HG02885 (cell line): ENCODE measurements around the gene MPO.

Source experiments
- ATAC-seq: cut with Tn5 transposase; IDR thresholded peaks from one replicate; pipeline ENCODE4 v1.9.1; 2021; ENCODE audit warnings: mild to moderate bottlenecking; ENCODE audit not compliant: unreplicated experiment, poor library complexity

MPO gene

DNA sequence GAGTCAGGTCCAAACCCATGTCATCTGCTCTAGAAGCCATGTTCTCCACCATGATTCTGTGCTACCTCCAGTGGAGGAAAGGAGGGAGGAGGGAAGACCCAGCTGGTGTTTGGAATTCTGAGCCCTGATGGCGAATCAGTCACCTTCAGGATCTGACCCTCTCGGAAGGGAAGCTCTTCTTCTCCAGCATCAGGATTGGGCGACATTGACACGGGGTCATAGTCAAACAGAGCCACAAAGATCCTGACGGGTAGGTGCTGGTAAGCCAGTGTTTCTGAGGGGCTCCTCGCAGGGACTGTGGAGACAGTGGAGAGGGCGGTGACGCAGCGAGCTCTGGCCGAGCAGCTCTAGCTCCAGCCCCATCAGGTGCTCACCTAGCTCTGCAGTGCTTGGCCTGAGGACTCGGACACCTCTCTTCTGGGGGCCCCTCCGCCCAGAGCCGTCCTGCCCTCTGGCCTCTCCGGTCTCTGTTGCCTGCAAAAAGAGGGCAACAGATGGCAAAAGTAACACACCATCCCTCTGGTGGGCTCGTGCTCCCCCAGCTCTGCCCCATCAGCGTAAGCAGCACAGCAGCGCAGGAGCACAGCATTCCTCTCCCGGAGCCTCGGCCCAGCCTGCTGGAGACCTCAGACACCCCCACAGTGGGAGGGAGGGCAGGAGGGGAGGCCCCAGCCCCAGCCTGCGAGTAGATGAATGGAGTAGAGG is 26.9 kb upstream of the MPO start:
- no peak for ATAC-seq

DNA sequence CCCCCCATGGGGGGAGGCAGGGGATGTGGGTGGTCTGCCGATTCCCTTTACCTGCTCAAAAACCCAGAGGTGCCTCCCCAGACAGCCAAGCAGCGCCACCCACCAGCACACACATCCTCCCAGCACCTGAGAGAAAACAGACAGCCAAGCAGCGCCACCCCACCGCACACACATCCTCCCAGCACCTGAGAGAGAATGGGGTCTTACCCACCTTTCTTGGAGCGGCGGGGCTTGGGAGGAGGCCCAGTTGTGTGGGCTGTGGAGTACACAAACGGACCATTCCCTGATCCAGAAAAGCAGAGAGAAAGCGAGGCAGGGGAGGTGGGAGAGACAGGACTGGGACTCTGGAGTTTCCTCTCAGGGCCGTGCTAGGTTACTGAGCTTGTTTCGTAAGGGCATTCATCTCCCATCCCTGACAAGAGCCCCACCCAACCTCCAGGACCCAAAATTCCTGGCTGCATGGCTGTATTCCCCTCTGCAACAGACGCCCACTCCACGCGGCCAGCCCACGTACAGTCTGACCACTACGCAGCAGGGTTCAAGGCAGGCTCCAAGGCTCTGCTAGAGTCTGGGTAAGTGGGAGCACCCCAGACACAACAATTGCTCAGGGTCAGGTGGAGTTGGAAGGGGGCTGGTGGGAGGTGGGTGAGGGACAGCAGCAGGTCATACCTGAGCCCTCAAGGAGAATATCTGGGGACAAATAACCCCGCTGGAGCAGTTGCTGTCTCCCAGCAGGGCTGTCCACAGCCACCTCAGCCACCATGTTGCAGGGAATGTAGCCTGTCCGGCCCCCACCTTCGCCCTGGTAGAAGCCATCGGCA is 25.6 kb upstream of the MPO start:
- no peak for ATAC-seq

DNA sequence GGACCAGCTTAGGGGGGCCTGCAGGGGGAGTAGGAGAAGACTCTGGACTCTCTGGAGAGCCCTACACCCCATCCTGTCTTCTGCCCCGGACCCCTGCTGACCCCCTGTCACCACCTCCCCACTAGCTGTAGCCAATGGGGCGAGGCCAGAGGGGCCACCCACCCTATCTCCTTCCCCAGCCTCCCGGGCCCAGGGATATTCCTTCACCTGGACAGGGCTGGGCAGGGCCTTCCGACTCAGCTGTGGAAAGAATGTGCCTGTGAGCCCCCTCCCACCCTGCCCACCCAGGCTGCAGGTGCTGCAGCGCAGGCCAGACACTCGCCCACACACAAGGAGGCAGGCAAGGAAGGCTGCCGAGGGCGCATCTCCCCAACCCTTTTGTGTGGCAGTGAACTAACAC is 24.9 kb upstream of the MPO start:
- no peak for ATAC-seq

DNA sequence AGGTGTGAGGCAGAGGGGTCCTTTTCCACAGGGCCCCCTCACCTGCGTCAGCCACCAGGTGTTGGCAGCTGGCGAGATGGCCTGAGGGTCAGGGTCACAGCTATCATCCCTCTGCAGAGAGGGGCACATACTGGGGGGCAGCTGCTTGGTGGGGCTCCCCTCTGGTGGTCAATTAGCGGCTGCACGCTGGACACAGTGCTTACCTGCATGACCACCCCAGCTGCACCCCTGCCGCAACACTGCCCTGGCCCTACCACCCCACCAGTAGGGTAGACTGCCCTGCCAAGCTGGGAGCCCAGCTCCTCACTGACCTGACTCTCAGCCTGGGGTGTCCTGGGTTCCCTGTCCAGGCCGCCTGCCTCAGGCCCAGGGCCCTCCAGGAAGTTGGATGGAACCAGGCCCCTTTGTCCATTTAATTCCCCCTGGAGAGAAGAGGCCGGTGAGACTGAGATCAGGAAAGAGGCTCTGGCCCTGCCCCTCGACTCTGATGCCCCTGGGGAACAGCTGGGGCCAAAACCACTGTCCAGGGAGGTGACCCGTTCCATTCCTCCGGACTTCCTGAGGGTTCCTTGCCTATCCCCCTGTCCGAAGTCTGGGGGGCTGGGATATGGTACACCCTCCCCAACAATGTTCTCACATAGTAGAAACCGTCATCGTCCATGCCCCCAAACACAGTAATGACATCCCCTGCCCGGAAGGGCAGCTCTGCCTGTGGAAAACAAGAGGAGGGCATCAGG is 24.2 kb upstream of the MPO start:
- no peak for ATAC-seq

DNA sequence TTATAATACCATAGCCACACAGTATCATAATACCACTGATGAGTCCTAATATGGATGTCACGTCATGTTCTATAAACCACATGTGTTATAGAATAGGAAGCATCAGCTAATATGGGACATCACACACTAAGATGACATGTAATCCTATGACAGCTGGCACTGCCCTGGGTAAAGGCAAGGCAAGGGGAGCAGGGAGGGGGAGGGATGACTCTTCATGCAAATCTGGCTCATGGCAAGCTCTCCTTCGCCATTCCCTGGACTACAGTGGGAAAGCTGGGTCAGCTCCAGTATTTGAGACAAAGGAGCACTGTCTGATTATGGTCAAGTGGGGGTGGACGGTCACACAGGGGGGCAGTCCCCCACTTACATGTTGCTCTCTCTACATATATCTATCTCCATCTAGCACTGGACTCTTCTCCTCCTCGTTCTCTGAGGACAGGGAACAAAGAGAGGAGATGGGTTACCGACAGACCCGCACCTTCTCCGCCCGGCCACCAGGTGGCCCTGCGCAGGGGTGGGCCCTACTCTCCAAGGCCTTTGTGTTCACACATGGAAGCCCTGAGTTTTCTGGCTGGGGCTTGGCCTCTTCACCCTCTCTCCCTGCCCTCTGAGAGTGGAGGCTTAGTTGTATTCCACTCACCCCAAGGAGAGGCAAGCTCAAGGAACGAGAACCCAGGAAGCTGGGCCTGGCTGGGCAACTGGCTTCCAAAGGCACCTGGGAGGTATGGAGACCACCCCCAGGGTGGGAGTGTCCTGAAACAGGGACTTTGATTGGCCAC is 23.4 kb upstream of the MPO start:
- ATAC-seq: peak; percentile 60

DNA sequence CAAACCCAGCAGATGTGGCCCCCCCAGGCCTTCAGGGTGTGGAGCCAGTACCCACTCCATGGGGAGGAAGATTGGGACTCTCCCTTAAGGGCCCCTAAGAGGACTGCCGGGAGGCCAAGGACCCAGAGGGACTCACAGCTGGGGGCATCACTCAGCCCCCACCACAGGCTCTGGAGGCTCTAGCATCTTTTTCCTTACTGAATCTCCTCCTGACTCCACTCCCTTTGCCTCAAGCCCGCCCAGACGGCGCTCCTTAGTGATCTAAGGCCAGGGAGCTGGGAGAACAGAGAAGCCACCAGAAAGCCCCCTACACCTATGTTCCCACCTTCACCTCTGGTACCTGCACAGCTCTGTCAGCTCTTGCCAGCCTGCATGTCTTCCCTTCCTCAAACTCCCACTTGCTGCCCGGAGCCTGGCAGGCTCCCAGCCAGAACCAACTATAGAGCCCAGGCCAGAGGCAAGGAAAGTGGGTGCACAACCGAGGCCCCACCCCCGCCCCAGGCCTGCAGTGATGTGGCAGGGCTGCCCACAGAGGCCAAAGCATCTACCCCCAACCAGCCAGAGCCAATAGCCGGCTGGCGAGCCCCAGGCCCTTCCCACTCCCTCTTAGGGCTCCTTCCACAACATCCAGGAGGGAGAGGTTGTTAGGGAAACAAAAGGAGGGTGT is 22.3 kb upstream of the MPO start:
- no peak for ATAC-seq

DNA sequence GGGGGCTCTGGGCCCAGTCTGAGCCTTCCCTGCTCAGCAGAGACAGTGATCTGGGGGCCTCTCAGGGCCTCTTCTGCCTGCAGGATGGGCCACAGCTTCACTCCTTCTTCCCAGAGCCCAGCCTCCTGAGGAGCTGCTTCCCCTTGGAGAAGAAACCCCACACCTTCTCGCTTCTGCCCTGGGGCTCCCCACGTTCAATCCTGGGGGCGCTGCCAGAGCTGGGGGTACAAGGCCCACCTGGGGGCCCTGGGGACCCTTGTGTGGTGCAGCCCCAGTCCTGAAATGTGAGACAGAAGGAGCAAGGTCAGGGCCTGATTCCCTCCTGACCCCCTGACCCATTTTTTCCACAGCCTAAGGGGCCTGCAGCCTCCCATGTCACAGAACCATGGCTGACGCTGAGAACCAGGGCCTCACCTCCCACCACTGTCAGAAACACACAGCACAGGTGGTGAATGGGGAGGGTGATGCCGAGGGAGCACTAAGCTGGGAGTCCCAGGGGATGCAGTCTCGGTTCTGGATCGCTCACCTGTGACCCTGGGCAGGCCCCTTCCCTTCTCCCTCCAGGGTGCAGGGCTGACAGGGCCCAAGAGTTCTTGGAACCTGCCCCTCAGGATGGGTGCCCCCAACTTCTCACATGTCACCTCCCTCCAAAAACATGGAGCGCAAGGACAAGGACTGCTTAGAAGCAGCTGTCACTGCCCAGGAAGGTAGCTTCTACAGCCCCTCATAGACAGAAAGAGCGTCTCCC is 21.6 kb upstream of the MPO start:
- ATAC-seq: no peak

DNA sequence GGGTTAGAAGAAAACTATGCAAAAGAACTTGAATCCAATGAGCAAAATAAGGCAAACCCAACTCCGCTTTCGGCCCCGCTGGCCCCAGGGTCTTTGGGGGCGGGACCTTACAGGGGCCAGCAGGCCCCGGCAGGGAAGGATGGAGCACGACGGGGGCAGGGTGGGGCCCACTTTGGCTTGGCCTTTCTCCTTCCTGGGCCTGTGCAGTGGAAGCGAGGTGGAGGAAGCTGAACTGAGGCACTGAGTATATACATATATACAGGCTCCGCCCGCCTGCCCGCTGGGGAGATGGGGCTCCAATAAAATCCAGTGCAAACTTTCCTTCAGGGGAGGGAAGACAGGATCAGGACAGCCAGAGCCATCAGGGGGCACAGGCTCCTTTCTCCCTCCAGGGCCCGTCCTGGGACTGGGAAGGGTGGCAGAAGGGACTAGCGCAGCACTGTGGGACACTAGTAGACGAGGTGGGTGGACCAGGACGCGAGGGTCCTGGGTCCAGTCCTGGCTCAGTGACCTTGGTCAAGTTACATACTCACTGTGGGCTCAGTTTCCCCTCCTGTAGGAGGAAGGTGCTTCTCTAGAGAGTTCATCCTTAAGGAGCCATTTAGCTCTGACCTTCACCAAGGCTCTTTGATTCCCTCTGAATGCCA is 20.9 kb upstream of the MPO start:
- no peak for ATAC-seq

DNA sequence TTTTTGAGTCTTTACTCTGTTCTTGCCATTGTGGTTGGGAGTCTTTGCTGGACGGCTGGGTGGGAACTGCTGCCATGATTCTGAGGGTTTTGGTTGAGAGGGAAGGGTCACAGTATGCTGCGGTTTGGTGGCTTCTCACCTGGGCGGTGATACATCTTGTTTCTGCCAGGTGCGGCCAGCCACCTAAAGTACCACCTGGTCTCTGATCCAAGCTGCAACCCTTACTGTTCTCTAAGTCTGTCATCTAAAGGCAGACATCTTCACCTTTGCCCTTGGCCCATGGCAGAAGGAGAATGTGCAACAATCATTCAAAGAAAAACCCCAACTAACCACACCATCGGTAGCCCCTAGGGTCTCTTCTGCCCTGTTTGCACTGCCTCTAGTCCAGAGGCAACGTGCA is 19.6 kb upstream of the MPO start:
- no peak for ATAC-seq

DNA sequence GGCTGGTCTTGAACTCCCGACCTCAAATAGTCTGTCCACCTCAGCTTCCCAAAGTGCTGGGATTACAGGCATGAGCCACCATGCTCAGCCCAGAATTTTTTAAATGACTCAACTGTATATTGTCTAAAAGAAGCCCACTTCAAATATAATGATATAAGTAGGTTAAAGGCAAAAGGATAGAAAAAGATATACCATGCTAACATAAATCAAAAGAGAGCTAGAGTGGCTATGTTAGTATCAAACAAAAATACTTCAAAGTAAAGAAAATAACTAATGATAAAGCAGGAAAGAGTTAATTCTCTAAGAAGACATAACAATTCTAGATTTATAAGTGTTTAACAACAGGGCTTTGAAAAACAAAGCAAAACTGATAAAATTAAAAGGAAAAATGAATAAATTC is 13.3 kb upstream of the MPO start:
- ATAC-seq: no peak

DNA sequence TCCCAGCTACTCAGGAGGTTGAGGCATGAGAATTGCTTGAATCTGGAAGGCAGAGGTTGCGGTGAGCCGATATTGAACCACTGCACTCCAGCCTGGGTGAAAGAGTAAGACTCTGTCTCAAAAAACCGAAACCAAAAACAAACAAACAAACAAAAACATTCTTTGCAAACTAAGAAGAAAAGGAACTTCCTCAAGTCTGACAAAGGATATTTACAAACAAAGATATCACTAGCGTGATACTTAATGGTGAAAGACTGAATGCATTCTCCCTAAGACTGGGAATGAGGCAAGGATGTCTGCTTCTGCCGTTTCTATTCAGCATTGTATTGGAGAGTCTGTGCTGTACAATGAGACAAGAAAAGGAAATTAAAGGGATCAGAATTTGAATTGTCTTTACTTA is 10.5 kb upstream of the MPO start:
- ATAC-seq: no peak

DNA sequence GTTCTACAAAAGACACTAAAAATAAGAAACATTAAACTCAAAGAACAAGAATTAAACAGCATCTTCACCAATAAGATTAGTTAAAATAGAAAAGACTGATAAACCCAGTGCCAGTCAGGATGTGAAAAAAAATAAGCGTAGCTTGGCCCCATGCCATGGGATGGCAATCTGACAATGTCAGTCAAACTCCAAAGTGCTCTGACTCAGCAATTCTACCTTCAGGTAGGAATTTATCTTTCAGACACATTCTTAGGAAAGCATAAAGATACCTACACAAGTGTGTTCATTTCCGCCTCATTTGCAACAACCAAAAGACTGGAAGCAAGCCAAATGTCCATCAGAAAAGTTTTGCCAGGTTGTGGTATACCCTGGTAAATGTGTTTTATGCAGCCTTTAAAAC is 9.1 kb upstream of the MPO start:
- ATAC-seq: no peak

DNA sequence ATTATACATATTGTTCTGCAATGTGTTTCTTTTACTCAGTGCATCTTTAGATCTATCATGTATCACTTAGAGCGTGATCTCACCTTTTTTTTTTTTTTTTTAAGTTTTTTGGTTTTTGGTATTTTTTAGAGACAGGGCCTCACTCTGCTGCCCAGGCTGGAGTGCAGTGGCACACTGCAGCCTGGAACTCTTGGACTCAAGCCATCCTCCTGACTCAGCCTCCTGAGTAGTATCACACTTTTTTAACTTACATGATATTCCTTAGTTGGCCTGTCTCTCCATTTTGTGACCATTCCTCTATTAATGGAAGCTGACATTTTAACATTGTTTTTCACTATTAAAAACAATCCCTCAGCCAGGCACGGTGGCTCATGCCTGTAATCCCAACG is 4.7 kb upstream of the MPO start:
- no peak for ATAC-seq

DNA sequence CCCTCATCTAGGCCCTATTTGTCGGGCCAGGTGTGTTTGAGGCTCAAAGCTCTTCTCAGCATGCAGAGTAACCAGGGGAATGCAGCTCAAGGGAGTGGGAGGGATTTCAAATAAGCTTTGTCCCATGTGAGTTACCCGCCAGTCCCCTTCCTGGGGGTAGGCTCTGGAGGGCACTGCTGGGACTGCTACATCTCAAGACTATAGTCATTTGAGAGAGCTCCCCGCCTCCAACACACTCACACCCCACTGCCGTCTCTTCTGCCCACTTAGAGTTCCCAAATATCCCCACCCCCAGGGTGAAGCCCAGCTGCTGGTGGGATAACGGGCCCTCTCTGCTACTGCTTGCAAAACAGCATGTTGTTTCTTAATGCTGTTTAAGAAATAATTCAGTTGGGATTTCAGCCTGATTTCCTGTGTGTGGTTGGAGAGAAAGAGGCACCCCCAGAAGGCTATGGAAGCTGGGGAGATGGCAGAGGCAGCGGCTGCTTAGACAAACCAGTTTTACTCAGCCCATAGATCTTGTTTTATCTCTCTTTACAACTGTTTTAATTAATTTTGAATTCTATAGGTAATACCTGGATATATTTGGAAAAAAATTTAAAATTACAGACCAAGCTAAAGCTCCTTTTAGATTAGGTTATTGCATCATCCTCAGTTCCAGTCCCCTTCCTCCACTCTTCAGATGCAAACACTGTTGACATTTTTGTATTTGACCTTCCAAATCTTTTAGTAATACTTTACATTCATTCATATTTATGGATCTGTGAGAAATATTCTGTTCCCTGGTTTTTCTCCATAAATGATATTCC is 4.1 kb upstream of the MPO start:
- no peak for ATAC-seq

DNA sequence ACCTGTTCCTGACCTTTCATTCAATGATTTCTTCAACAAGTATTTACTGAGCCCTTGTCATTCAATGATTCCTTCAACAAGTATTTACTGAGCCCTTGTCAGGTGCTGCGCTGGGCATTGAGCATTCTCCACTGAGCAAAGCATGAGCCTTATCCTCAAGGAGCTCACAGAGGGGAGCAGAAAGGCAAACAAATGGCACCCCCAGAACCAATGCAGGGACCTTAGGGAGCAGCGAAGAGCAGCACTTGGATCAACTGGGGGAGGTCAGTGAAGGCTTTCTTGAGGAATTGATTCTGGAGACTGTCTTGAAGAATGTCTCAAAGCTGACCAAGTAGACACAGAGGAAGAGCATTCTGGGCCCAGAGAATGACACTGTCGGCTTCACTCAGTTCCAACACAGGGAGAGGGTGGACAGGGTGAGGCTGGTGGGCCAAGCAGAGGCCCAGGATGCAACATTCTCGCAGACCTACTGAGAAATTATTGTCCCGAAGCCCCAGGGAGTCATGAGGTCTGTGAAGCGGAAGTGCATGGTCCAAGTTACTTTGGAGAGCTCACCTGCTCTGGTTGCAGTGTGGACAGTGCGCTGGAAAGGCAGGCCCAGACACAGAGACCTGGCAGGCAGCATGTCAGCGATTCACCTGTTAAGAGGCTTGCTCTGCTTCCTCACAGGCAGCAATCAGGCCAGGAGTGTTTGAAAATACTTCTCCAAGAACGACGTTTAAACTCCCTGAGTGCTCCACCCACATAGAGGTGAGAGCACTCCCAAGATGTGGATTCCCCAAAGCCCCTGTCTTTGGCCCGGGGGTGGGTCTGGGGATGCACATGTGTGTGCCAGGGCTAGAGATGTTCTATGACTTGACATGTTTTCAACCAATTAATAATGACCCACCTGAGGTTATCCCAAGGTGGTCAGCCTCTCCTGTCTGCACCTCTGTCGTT is 3.2 kb upstream of the MPO start:
- ATAC-seq: no peak

DNA sequence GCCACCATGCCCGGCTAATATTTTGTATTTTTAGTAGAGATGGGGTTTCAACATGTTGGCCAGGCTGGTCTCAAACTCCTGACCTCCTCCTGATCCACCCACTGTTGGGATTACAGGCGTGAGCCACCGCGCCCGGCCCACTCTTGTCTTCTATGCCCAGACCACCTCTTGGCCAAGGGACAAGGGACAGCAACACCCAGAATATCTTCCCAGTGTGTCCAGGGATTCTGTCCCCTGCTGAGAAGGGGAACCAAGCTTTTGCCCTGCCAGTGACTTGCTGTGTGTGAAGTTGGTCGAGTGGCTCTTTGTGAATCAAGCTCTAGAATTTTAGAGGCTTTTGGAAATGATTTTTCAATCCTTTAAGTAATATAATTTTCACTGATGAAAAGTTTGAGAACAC is 1.7 kb upstream of the MPO start:
- no peak for ATAC-seq

DNA sequence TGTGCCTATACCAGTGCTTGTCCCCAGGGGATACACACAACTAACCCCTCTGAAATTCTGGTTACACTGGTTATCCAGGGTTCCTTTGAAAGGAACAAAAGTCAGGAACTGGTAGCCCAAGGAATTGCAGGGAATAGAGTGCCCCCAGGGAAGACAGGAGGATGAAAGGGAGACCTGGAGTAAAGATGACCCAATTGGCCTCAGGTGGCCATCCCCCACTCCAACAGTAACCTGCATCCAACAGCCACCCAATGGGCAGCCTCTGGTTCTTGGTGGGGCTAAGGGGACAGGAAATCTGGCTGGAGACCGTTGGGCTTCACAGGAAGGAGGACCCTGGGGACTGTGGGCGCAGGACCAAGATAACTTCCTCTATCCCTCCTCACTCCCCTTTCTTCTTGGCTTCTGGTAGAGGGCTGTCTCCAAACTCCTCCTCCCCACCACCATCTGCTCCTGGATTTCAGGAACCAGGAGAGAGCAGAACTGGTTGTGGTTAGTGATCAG is 826 bp upstream of the MPO start:
- no peak for ATAC-seq
